ENCODE data around the gene CCSAP.
A peak's percentile ranks its signal among the peaks of the same experiment; 100 is the strongest.

The CCSAP gene

GRCh38 chr1:229325853-229326487, 16.9 kb downstream of the CCSAP start:
- TF ChIP-seq CTCF (IDR thresholded peaks at IDR 0.05) (no peak), ZFX (IDR thresholded peaks at IDR 0.05; ENCODE audit: borderline replicate concordance) (no peak)
- H3K27ac ChIP-seq, result peak overlapping the region; percentile 55; the same call in 1 of the 2 replicates

- H3K27ac ChIP-seq, result peak overlapping the region; percentile 55; the same call in 1 of the 2 replicates
- TF ChIP-seq ZFX (IDR thresholded peaks at IDR 0.05; ENCODE audit: borderline replicate concordance) (no peak), CTCF (IDR thresholded peaks at IDR 0.05) (no peak)
Measured at GRCh38 chr1:229325401-229325800, 17.4 kb downstream of the CCSAP start.

GRCh38 chr1:229323885-229324553, 18.8 kb downstream of the CCSAP start:
- TF ChIP-seq ZFX (IDR thresholded peaks at IDR 0.05; ENCODE audit: borderline replicate concordance), result no peak
- TF ChIP-seq CTCF (IDR thresholded peaks at IDR 0.05), result no peak
- H3K27ac ChIP-seq, result peak overlapping the region; percentile 55

GRCh38 chr1:229323201-229323600, 19.6 kb downstream of the CCSAP start:
- peak overlapping the region; percentile 55 for H3K27ac ChIP-seq
- TF ChIP-seq ZFX (IDR thresholded peaks at IDR 0.05; ENCODE audit: borderline replicate concordance), result no peak
- TF ChIP-seq CTCF (IDR thresholded peaks at IDR 0.05), result no peak

GRCh38 chr1:229319487-229319886, 23.4 kb downstream of the CCSAP start:
- no peak for TF ChIP-seq CTCF (IDR thresholded peaks at IDR 0.05)
- TF ChIP-seq ZFX (IDR thresholded peaks at IDR 0.05; ENCODE audit: borderline replicate concordance), result no peak
- H3K27ac ChIP-seq, result no peak overlapping the region

GRCh38 chr1:229318056-229318455, 24.8 kb downstream of the CCSAP start:
- TF ChIP-seq CTCF (IDR thresholded peaks at IDR 0.05), result no peak
- TF ChIP-seq ZFX (IDR thresholded peaks at IDR 0.05; ENCODE audit: borderline replicate concordance), result no peak
- H3K27ac ChIP-seq, result no peak overlapping the region

GRCh38 chr1:229316166-229316565, 26.7 kb downstream of the CCSAP start:
- TF ChIP-seq ZFX (IDR thresholded peaks at IDR 0.05; ENCODE audit: borderline replicate concordance), result no peak
- TF ChIP-seq CTCF (IDR thresholded peaks at IDR 0.05), result no peak
- H3K27ac ChIP-seq, result no peak overlapping the region

Measured in 22Rv1 (cell line).